NB4 (cell line): Measurements from ENCODE around the gene CLIC5.

ENCODE experiments used
- POLR2A ChIP-seq: IDR thresholded peaks from 2 replicates; pipeline ENCODE4 v1.6.1; 2011; ENCODE audit warnings: mild to moderate bottlenecking; ENCODE audit not compliant: insufficient read length; ENCODE audit errors: extremely low read depth
- TF ChIP-seq, protein P1 (sequence below): IDR thresholded peaks from one replicate; pipeline ENCODE4 v1.5.1; 2012; ENCODE audit warnings: low read depth, low read length
- TF ChIP-seq, protein P2 (sequence below): IDR thresholded peaks from 2 replicates; pipeline ENCODE4 v1.6.1; 2011; ENCODE audit warnings: low read depth, low read length

DNA sequence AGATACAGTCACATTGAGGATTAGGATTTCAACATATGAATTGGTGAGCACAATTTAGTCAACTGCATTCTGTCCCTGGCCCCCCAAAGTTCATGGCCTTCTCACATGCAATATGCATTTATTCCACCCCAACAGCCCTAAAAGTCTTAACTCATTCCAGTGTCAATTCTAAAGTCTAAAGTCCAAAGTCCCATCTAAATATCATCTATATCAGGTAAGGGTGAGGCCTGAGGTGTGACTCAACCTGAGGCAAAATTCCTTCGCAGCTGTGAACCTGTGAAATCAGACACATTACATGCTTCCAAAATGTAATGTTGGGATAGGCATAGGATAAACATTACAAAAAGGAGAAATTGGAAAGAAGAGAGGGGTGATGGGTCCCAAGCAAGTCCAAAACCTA lies 27.8 kb downstream of the CLIC5 start:
- TF ChIP-seq, protein P1, sequence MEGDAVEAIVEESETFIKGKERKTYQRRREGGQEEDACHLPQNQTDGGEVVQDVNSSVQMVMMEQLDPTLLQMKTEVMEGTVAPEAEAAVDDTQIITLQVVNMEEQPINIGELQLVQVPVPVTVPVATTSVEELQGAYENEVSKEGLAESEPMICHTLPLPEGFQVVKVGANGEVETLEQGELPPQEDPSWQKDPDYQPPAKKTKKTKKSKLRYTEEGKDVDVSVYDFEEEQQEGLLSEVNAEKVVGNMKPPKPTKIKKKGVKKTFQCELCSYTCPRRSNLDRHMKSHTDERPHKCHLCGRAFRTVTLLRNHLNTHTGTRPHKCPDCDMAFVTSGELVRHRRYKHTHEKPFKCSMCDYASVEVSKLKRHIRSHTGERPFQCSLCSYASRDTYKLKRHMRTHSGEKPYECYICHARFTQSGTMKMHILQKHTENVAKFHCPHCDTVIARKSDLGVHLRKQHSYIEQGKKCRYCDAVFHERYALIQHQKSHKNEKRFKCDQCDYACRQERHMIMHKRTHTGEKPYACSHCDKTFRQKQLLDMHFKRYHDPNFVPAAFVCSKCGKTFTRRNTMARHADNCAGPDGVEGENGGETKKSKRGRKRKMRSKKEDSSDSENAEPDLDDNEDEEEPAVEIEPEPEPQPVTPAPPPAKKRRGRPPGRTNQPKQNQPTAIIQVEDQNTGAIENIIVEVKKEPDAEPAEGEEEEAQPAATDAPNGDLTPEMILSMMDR, result no peak
- no peak for TF ChIP-seq POLR2A
- TF ChIP-seq, protein P2, sequence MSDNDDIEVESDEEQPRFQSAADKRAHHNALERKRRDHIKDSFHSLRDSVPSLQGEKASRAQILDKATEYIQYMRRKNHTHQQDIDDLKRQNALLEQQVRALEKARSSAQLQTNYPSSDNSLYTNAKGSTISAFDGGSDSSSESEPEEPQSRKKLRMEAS, result no peak
